HEK293 (cell line): ENCODE results near the gene PELI3.

Source experiments
- ZNF248 ChIP-seq: fragments of 450-650 bp; formaldehyde crosslinking; IDR thresholded peaks from 2 replicates; pipeline ENCODE4 v1.5.1; 2017; ENCODE audit warnings: missing biosample characterization, missing genetic modification characterization
- ZSCAN23 ChIP-seq: fragments of 450-650 bp; formaldehyde crosslinking; IDR thresholded peaks from 2 replicates; pipeline ENCODE4 v1.5.1; 2016; ENCODE audit warnings: missing biosample characterization, missing genetic modification characterization
- TF ChIP-seq, protein P1 (sequence below): fragments of 450-650 bp; formaldehyde crosslinking; IDR thresholded peaks from 2 replicates; pipeline ENCODE4 v1.5.1; 2016; ENCODE audit warnings: missing biosample characterization, missing genetic modification characterization
- TF ChIP-seq, protein P2 (sequence below): fragments of 450-650 bp; formaldehyde crosslinking; IDR thresholded peaks from 2 replicates; pipeline ENCODE4 v1.5.1; 2016; ENCODE audit warnings: missing biosample characterization, missing genetic modification characterization

DNA sequence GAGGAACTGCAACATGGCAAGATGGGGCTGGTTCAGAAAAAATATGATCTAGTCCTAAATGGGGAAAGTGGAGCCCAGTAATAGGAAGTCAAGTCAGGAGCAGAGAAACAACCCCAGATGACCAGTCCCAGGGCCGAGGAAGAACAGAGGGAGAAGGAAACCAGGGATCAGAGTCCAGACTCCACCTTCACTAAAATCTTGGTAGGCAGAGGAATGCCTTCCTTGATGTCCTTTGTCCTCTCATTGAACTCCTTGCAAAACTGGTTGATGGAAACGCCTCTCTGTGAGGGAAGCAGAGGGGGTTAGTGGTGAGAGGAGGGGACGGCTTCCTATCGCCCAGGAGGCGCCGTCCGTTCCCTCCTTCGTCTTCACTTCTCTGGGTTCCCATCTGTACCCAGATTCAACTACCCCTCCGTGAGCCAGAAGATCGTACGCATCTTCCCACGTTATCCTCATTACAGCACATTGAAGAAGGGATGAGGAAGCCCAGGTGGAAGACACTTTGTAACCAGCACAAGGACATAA lies 28.7 kb upstream of the PELI3 start:
- TF ChIP-seq, protein P1, sequence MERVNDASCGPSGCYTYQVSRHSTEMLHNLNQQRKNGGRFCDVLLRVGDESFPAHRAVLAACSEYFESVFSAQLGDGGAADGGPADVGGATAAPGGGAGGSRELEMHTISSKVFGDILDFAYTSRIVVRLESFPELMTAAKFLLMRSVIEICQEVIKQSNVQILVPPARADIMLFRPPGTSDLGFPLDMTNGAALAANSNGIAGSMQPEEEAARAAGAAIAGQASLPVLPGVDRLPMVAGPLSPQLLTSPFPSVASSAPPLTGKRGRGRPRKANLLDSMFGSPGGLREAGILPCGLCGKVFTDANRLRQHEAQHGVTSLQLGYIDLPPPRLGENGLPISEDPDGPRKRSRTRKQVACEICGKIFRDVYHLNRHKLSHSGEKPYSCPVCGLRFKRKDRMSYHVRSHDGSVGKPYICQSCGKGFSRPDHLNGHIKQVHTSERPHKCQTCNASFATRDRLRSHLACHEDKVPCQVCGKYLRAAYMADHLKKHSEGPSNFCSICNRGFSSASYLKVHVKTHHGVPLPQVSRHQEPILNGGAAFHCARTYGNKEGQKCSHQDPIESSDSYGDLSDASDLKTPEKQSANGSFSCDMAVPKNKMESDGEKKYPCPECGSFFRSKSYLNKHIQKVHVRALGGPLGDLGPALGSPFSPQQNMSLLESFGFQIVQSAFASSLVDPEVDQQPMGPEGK: no peak
- TF ChIP-seq ZNF248 (no peak), ZSCAN23 (tag by site-specific recombination) (no peak)
- TF ChIP-seq, protein P2, sequence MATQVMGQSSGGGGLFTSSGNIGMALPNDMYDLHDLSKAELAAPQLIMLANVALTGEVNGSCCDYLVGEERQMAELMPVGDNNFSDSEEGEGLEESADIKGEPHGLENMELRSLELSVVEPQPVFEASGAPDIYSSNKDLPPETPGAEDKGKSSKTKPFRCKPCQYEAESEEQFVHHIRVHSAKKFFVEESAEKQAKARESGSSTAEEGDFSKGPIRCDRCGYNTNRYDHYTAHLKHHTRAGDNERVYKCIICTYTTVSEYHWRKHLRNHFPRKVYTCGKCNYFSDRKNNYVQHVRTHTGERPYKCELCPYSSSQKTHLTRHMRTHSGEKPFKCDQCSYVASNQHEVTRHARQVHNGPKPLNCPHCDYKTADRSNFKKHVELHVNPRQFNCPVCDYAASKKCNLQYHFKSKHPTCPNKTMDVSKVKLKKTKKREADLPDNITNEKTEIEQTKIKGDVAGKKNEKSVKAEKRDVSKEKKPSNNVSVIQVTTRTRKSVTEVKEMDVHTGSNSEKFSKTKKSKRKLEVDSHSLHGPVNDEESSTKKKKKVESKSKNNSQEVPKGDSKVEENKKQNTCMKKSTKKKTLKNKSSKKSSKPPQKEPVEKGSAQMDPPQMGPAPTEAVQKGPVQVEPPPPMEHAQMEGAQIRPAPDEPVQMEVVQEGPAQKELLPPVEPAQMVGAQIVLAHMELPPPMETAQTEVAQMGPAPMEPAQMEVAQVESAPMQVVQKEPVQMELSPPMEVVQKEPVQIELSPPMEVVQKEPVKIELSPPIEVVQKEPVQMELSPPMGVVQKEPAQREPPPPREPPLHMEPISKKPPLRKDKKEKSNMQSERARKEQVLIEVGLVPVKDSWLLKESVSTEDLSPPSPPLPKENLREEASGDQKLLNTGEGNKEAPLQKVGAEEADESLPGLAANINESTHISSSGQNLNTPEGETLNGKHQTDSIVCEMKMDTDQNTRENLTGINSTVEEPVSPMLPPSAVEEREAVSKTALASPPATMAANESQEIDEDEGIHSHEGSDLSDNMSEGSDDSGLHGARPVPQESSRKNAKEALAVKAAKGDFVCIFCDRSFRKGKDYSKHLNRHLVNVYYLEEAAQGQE (tag by site-specific recombination): no peak
